Heart left ventricle (tissue), 16 donors: ENCODE measurements around the gene ZBTB38. TPM values are rescaled to one million over a fixed set of nuclear protein-coding genes. Genes with fewer than 3 reads are reported as not detected.

Experiments used
- ATAC-seq, 4 donors: fragments of 200-7000 bp; cut with Tn5 transposase; one replicate each; pipeline ENCODE4 v1.9.1; 2020 to 2022; ENCODE audit warnings: moderate library complexity in 4 of 4, mild to moderate bottlenecking in 3 of 4, moderate number of reproducible peaks in 1 of 4
- DNase-seq, 5 donors: peaks; one replicate each; pipeline ENCODE4 v3.0.0-alpha.2; 2020
- H3K27ac ChIP-seq, 12 donors: fragments of 200-600 bp; sonication (generic) in 4 of 12; one replicate each; pipeline versions ENCODE4 v1.5.0 to v1.8.0; 2016 to 2022; ENCODE audit warnings: mild to moderate bottlenecking in 2 of 12
- H3K27me3 ChIP-seq, 9 donors: fragments of 200-600 bp; sonication (generic) in 2 of 9; one replicate each; pipeline versions ENCODE4 v1.5.1 to v1.8.0; 2016 to 2022; ENCODE audit warnings: mild to moderate bottlenecking in 3 of 9
- H3K36me3 ChIP-seq, 9 donors: fragments of 200-600 bp; sonication (generic) in 2 of 9; one replicate each; pipeline versions ENCODE4 v1.5.0 to v1.8.0; 2018 to 2022; ENCODE audit warnings: mild to moderate bottlenecking in 2 of 9
- H3K4me1 ChIP-seq, 12 donors: fragments of 200-600 bp; sonication (generic) in 4 of 12; one replicate each; pipeline versions ENCODE4 v1.5.0 to v1.8.0; 2016 to 2022; ENCODE audit warnings: mild to moderate bottlenecking in 3 of 12
- H3K4me3 ChIP-seq, 12 donors: fragments of 200-600 bp; sonication (generic) in 4 of 12; one replicate each; pipeline versions ENCODE4 v1.5.0 to v1.8.0; 2017 to 2022; ENCODE audit warnings: mild to moderate bottlenecking in 9 of 12, moderate library complexity in 4 of 12
- H3K9me3 ChIP-seq, 12 donors: fragments of 200-600 bp; sonication (generic) in 4 of 12; one replicate each; pipeline versions ENCODE4 v1.5.0 to v1.8.0; 2016 to 2022; ENCODE audit warnings: mild to moderate bottlenecking in 1 of 12
- POLR2A ChIP-seq, 2 donors: fragments of 450-650 bp; IDR thresholded peaks; one replicate each; pipeline ENCODE4 v1.6.1; 2017; ENCODE audit warnings: antibody characterized with exemption in 2 of 2, mild to moderate bottlenecking in 2 of 2, moderate library complexity in 2 of 2
- WGBS, 4 donors: extraction: QIAGEN DNeasy Blood & Tissue Kit in 2 of 4; methylation state at CpG; one replicate each; pipeline versions ENCODE4 v1.1.5 to v1.1.7; 2013 to 2018; 5-methylcytosine and 5-hydroxymethylcytosine counted together
- intact Hi-C, 10 donors: fragments of 100-400 bp; cut with DNase I; formaldehyde crosslinking; loops; one replicate each; pipeline versions ENCODE4 v1.11.1 to v1.14.2; 2022
- long read RNA-seq, 3 donors: library from polyadenylated mRNA; unstranded; transcript quantifications; one replicate each; pipeline ENCODE4 v2.0.0, GENCODE V29; 2020 to 2021
- polyA plus RNA-seq, 2 donors: library from polyadenylated mRNA; stranded (reverse); fragments of 200-250 nt; gene quantifications; one replicate each; pipeline ENCODE4 v1.2.3, GENCODE V29; 2013
- total RNA-seq, 9 donors: library from RNA; depleted of rRNA in 2 of 9; stranded (reverse); fragments of >200 nt in 2 of 9; fragmentation: NEBNext Ultra II Directional in 3 of 9; extraction: Animal tissue kit (Norgen Biotek cat#: 25700) in 3 of 9; gene quantifications; one replicate each; pipeline versions ENCODE4 v1.1.0 to v1.2.4, GENCODE V29; 2016 to 2023
- TF ChIP-seq, protein P1 (sequence below), 12 donors: fragments of 200-600 bp; sonication (generic) in 4 of 12; IDR thresholded peaks; one replicate each; pipeline versions ENCODE4 v1.5.0 to v1.8.0; 2018 to 2022; ENCODE audit warnings: antibody characterized with exemption in 12 of 12, mild to moderate bottlenecking in 5 of 12
- donor health status: ischemic (EF 13 %, LVEDD 7.1; RV severe dilation, severe dysfunction).
- donor health status: healthy with polysubstance abuse.
- donor health status: DM: no; HTN: yes; CAD: no.
- donor health status: DM: no; HTN: no; CAD: no.
- donor health status: ischemic (EF 25% LVEDD 6.9; RV normal size, moderate dysfunction).
- donor health status: ischemic (EF 25% LVEDD 5.7; RV mildly dilated, moderate dysfunction).
- donor health status: healthy.
- donor health status: DM: yes; HTN: yes; CAD: no.
- donor health status: ischemic (EF 35%, LVEDD 5.7; RV mildly dilated, moderate dysfunction).
- donor health status: nonischemic (EF 11% LVEDD 7.7; RV severe dilation, severe dysfunction).
- donor health status: DM: yes; HTN: yes; CAD: no.
- donor health status: PGD.
- donor health status: ischemic (EF 29% LVEDD 5.4; RV normal size, mild dysfunction).
- donor health status: nonischemic (EF 23%, LVEDD 6.1; RV moderate dilation, normal function).

The ZBTB38 gene, protein sequence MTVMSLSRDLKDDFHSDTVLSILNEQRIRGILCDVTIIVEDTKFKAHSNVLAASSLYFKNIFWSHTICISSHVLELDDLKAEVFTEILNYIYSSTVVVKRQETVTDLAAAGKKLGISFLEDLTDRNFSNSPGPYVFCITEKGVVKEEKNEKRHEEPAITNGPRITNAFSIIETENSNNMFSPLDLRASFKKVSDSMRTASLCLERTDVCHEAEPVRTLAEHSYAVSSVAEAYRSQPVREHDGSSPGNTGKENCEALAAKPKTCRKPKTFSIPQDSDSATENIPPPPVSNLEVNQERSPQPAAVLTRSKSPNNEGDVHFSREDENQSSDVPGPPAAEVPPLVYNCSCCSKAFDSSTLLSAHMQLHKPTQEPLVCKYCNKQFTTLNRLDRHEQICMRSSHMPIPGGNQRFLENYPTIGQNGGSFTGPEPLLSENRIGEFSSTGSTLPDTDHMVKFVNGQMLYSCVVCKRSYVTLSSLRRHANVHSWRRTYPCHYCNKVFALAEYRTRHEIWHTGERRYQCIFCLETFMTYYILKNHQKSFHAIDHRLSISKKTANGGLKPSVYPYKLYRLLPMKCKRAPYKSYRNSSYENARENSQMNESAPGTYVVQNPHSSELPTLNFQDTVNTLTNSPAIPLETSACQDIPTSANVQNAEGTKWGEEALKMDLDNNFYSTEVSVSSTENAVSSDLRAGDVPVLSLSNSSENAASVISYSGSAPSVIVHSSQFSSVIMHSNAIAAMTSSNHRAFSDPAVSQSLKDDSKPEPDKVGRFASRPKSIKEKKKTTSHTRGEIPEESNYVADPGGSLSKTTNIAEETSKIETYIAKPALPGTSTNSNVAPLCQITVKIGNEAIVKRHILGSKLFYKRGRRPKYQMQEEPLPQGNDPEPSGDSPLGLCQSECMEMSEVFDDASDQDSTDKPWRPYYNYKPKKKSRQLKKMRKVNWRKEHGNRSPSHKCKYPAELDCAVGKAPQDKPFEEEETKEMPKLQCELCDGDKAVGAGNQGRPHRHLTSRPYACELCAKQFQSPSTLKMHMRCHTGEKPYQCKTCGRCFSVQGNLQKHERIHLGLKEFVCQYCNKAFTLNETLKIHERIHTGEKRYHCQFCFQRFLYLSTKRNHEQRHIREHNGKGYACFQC (N-terminal part only)
- total RNA-seq, result 100 to 1,000 TPM in 7 of 9 donors, 10 to 100 TPM in 2; 97.5 to 189 (median 128) TPM
- 10 to 100 TPM; 15.5 to 88.1 TPM for polyA plus RNA-seq
- long read RNA-seq, donor 1, transcript ZBTB38-211 (3 exons, 644 nt), result minor isoform, 7 of 68 reads
- long read RNA-seq, donor 1, transcript ZBTB38-201 (1 exons, 3,588 nt), result major isoform, 19 of 68 reads
- long read RNA-seq, donor 1, partial matches to known transcripts, result 0 of 68 reads
- long read RNA-seq, donor 1, other reads (novel, unspliced or antisense), result 35 of 68 reads
- long read RNA-seq, donor 2, transcript ZBTB38-211 (3 exons, 644 nt), result minor isoform, 29 of 172 reads
- long read RNA-seq, donor 2, transcript ZBTB38-218 (3 exons, 649 nt), result minor isoform, 8 of 172 reads
- long read RNA-seq, donor 2, transcript ZBTB38-201 (1 exons, 3,588 nt), result major isoform, 41 of 172 reads
- long read RNA-seq, donor 2, partial matches to known transcripts, result 5 of 172 reads
- long read RNA-seq, donor 2, other reads (novel, unspliced or antisense), result 85 of 172 reads
- long read RNA-seq, donor 3, transcript ZBTB38-211 (3 exons, 644 nt), result minor isoform, 7 of 63 reads
- long read RNA-seq, donor 3, transcript ZBTB38-201 (1 exons, 3,588 nt), result major isoform, 20 of 63 reads
- long read RNA-seq, donor 3, partial matches to known transcripts, result 0 of 63 reads
- long read RNA-seq, donor 3, other reads (novel, unspliced or antisense), result 30 of 63 reads

DNA sequence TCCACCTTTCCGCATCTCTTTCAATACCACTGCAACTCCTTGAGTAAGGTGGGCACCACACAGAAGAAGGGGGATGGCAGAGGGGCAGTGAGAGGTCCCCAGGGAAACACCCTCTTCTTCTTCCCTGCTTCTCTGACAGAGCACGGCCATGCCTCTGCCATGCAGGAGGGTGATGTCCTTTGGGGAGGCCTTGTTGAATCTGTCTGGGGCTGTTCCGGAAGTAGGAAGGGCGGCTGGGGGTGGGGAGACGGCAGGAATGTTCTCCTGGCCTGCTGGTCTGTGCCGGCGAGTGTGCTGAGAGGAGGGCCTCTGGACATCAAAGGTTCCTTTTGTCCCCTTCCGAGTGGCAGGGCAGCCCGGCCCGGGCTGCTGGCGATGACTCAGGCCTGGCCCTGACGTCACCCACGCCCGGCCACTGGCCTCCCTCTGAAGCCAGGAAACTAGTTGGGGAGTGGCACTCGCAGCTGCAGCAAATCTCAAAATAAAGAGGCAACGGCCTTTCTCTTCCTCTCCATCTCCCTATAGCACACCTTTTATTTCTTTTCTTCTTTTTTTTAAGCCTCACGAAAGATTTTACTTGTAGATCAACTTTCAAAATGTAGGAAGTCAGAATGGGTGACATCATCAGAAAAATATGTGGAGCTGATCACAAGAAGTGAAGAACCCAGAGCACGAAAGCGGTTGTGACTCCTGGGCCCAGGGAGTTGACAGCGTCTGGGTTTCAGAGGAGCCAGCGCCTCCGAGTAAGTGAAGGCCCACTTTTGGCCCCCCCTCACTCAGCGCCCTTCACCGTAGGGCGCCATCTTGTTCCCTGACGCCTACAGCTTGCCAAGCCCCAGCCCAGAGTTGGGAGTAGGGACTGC is at the start of gene ZBTB38:
ZBTB38 (plus strand) TSS at position 443 of the 863 bp plus-strand sequence. CDS start 73,885 bp downstream, outside the sequence.
- Histone ChIP-seq H3K27me3 (no peaks in the 10 kb centered on the region), H3K9me3 (peaks cover 0 to 11% (median 2%) of the 10 kb centered on the region in 12 donors), H3K27ac (peak within 1 kb of the TSS; percentile 87 to 97 (median 94)), H3K4me1 (peaks cover 12 to 64% (median 42%) of the 10 kb centered on the region in 12 donors), H3K36me3 (peaks cover 0 to 27% (median 7%) of the 10 kb centered on the region in 9 donors), H3K4me3 (peak within 1 kb of the TSS; percentile 3 to 54 (median 44))
- TF ChIP-seq POLR2A (IDR thresholded peaks at IDR 0.05), result peak in 1 of 2 donors; percentile 88
- TF ChIP-seq, protein P1, sequence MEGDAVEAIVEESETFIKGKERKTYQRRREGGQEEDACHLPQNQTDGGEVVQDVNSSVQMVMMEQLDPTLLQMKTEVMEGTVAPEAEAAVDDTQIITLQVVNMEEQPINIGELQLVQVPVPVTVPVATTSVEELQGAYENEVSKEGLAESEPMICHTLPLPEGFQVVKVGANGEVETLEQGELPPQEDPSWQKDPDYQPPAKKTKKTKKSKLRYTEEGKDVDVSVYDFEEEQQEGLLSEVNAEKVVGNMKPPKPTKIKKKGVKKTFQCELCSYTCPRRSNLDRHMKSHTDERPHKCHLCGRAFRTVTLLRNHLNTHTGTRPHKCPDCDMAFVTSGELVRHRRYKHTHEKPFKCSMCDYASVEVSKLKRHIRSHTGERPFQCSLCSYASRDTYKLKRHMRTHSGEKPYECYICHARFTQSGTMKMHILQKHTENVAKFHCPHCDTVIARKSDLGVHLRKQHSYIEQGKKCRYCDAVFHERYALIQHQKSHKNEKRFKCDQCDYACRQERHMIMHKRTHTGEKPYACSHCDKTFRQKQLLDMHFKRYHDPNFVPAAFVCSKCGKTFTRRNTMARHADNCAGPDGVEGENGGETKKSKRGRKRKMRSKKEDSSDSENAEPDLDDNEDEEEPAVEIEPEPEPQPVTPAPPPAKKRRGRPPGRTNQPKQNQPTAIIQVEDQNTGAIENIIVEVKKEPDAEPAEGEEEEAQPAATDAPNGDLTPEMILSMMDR (IDR thresholded peaks at IDR 0.05), result no peak
- ATAC-seq (peak; percentile 92 to 96 (median 95)), DNase-seq (peak; percentile 91 to 98 (median 93))
- 17 to 27% (median 19%) methylated on average over 26 of the region's 26 CpGs for WGBS, 4 donors
- intact Hi-C loops, result loop anchor here (2.0 to 10.0 kb wide), 8 partner anchors 34 to 197 kb away; no protein-coding TSS in a partner anchor

DNA sequence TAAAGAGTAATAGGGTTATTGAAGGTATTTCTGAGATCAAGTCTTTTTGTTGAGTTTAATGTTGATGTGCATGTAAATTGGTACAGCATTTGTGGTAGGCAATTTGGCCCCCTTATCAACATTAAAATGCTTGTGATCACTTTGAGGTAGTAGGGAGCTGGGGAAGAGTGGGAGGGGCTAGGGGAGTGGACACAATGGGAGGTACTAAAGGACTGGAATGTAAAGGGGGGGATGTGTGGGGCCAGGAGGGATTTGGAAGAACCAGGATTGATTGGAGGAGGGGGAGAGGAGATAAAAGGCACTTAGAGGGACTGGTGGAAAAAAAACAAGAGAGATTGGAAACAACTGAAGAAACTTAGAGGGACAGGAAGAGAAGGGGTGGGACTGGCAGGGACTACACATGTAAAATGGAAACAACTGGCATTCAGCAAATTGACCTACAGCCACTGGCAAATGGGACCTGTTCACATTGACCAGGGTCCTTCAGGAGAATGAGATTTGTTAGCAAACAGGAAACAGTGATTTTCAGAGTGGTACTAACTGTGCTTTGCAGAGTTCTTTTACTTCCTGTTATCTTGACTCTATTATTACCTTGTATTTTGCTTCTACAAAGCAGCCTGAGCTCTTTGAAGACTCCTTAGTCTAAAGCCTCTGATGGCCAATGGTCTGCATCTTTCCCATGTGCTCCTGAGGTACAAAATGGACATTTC is 47.8 kb upstream of the ZBTB38 start:
- Histone ChIP-seq H3K36me3 (no peaks in the 10 kb centered on the region), H3K4me3 (no peak overlapping the region), H3K9me3 (no peaks in the 10 kb centered on the region), H3K27ac (peak overlapping the region in 1 of 12 donors; percentile 50), H3K4me1 (peaks cover 0 to 13% (median 0%) of the 10 kb centered on the region in 12 donors), H3K27me3 (no peaks in the 10 kb centered on the region)
- no peak for ATAC-seq
- no peak for DNase-seq
- TF ChIP-seq, protein P1 (IDR thresholded peaks at IDR 0.05), result no peak
- TF ChIP-seq POLR2A (IDR thresholded peaks at IDR 0.05), result no peak
- intact Hi-C loops, result no loop called here
